GM12878 (cell line): ENCODE data around the gene TRPV5. TPM values are rescaled to one million over a fixed set of nuclear protein-coding genes. Genes with fewer than 3 reads are reported as not detected.

ENCODE experiments used
- CEBPB ChIP-seq, 2 experiments: fragments of 150-350 bp in 1 of 2; IDR thresholded peaks; 2 replicates each; pipeline ENCODE4 v1.6.1; 2012 to 2014; ENCODE audit warnings: low read depth in 2 of 2, low read length in 2 of 2, borderline replicate concordance in 1 of 2, inconsistent platforms in 1 of 2
- CTCF ChIP-seq, 3 experiments: IDR thresholded peaks in 2 of 3; conservative IDR thresholded peaks in 1 of 3; 2 replicates each; pipeline ENCODE4 v1.5.1; 2011; ENCODE audit warnings: low read depth in 3 of 3, low read length in 3 of 3, mild to moderate bottlenecking in 3 of 3, control low read depth in 2 of 3, moderate library complexity in 2 of 3, inconsistent platforms in 1 of 3, mixed read lengths in 1 of 3; ENCODE audit not compliant: control insufficient read depth in 2 of 3, insufficient read depth in 1 of 3; ENCODE audit errors: extremely low read depth in 1 of 3
- FOS ChIP-seq: IDR thresholded peaks from 3 replicates; pipeline ENCODE4 v1.6.1; 2011; ENCODE audit warnings: borderline replicate concordance; ENCODE audit not compliant: insufficient read length; ENCODE audit errors: extremely low read depth
- KAT2A ChIP-seq: conservative IDR thresholded peaks from 2 replicates; pipeline ENCODE4 v1.6.1; 2011; ENCODE audit warnings: low read depth, low read length; ENCODE audit not compliant: control insufficient read depth
- MEF2A ChIP-seq: IDR thresholded peaks from 2 replicates; pipeline ENCODE4 v1.6.1; 2011; ENCODE audit warnings: low read depth, mild to moderate bottlenecking, low read length, moderate library complexity; ENCODE audit not compliant: insufficient read depth
- MLLT1 ChIP-seq: fragments of 450-650 bp; IDR thresholded peaks from 2 replicates; pipeline ENCODE4 v1.6.1; 2016; ENCODE audit warnings: mild to moderate bottlenecking
- NBN ChIP-seq: fragments of 450-650 bp; IDR thresholded peaks from 2 replicates; pipeline ENCODE4 v1.6.1; 2016
- POLR2A ChIP-seq: IDR thresholded peaks from 2 replicates; pipeline ENCODE4 v1.6.1; 2011; ENCODE audit warnings: low read depth, mild to moderate bottlenecking, low read length
- REST ChIP-seq: IDR thresholded peaks from 2 replicates; pipeline ENCODE4 v1.6.1; 2012; ENCODE audit warnings: mild to moderate bottlenecking, low read depth, low read length
- SKIL ChIP-seq: fragments of 450-650 bp; IDR thresholded peaks from 2 replicates; pipeline ENCODE4 v1.6.1; 2017; ENCODE audit warnings: mild to moderate bottlenecking, low read depth, inconsistent platforms; ENCODE audit not compliant: poor library complexity, severe bottlenecking
- SP1 ChIP-seq: IDR thresholded peaks from one replicate; pipeline ENCODE4 v1.6.1; 2011; ENCODE audit warnings: low read depth, low read length
- SPI1 ChIP-seq: IDR thresholded peaks from 2 replicates; pipeline ENCODE4 v1.6.1; 2011; ENCODE audit warnings: low read depth, mild to moderate bottlenecking, low read length, moderate library complexity, borderline replicate concordance; ENCODE audit not compliant: insufficient read depth
- USF1 ChIP-seq: IDR thresholded peaks from 2 replicates; pipeline ENCODE4 v1.6.1; 2011; ENCODE audit warnings: borderline replicate concordance, low read depth, mild to moderate bottlenecking, moderate library complexity, mixed read lengths, low read length; ENCODE audit not compliant: insufficient read depth; ENCODE audit errors: extremely low read length
- YY1 ChIP-seq: IDR thresholded peaks from 2 replicates; pipeline ENCODE4 v1.6.1; 2011; ENCODE audit warnings: low read depth, mild to moderate bottlenecking, low read length
- ZBTB4 ChIP-seq: fragments of 450-650 bp; formaldehyde crosslinking; IDR thresholded peaks from 2 replicates; pipeline ENCODE4 v1.4.0; 2022; ENCODE audit warnings: mild to moderate bottlenecking, moderate library complexity
- polyA plus RNA-seq, 11 experiments: library from polyadenylated mRNA; depleted of rRNA in 4 of 11; unstranded in 6 of 11; stranded (reverse) in 5 of 11; fragments of >200 nt; fragmentation: Nextera tagmentation in 4 of 11; fragmentation: Illumina TruSeq in 1 of 11; extraction: Ambion mirVana in 4 of 11; extraction: Trizol in 1 of 11; gene quantifications; 1 replicate in 1 of 11; 2 replicates in 10 of 11; pipeline versions ENCODE4 v1.2.1 to v1.2.3, GENCODE V29; 2011 to 2016; ENCODE audit warnings: inconsistent platforms in 2 of 11, missing spikeins in 2 of 11, low read depth in 1 of 11
- total RNA-seq, 4 experiments: library from RNA; depleted of rRNA in 3 of 4; stranded (reverse); fragments of >200 nt in 3 of 4; fragmentation: Illumina TruSeq in 1 of 4; extraction: Trizol in 1 of 4; gene quantifications; 2 replicates each; pipeline versions ENCODE4 v1.2.1 to v1.2.3, GENCODE V29; 2013 to 2021

TRPV5 gene
- total and polyA plus RNA-seq, 10 of the 15 experiments (the other 5 are each of a cell fraction or from before 2014, with no cell fraction given) = not detected

GRCh38 chr7:142873281-142873784 lies 60.2 kb downstream of the TRPV5 start (continued):
- TF ChIP-seq KAT2A (no peak), SP1 (no peak), CTCF (IDR thresholded peaks at IDR 0.05 in 2 of 3, conservative IDR thresholded peaks at IDR 0.05 in 1 of 3; ENCODE audit: control insufficient read depth in 2 of 3, extremely low read depth in 1 of 3, insufficient read depth in 1 of 3, low read depth in 3 of 3, low read length in 3 of 3) (peak; percentile 52 to 81 (median 76)), SKIL (no peak), REST (no peak), MEF2A (no peak), CEBPB (IDR thresholded peaks at IDR 0.05; ENCODE audit: borderline replicate concordance in 1 of 2, low read depth in 2 of 2, low read length in 2 of 2) (no peak), SPI1 (no peak), POLR2A (no peak), ZBTB4 (CRISPR knock-in tag) (no peak), YY1 (0 out of 2 replicates have a peak, but pooled peaks have one; percentile 23), FOS (no peak), NBN (no peak), USF1 (no peak), MLLT1 (no peak)
